SH-SY5Y (cell line): ENCODE data around the gene LSM10.

Source experiments
- GATA2 ChIP-seq: IDR thresholded peaks from 2 replicates; pipeline ENCODE4 v1.6.1; 2011; ENCODE audit warnings: mild to moderate bottlenecking, low read depth, low read length
- GATA3 ChIP-seq: IDR thresholded peaks from 2 replicates; pipeline ENCODE4 v1.6.1; 2011; ENCODE audit warnings: low read depth, mild to moderate bottlenecking, low read length, moderate library complexity

DNA sequence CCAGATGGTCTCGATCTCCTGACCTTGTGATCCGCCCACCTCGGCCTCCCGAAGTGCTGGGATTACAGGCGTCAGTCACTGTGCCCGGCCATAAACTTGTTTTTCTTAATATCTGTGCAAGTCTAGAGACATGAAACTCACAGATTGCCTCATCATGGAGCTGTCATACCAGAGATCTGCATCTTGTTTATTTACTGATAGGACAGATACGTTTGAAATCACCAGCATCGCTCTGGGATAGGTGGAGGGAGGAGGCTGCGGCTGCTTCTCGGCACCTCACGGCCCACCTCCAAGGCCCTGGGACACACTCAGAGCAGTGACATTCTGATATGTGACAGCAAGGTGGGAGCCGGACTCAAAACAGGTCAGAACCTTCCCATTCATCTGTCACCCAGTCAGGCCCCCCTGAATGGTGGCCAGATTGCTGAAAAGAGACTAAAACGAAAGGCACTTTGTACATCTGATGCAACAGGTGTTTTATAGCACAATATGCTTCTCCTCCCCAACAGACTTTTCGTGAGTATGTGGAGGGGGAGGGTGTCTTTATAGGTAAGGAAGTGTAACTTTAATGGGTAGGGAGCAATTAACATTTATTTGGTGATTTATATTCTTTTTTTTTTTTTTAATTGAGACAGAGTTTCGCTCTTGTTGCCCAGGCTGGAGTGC lies 18.1 kb upstream of the LSM10 start:
- TF ChIP-seq GATA3 = no peak
- no peak for TF ChIP-seq GATA2
